ENCODE data around the gene ZNF431. TPM values are rescaled to one million over a fixed set of nuclear protein-coding genes. Genes with fewer than 3 reads are reported as not detected.

The ZNF431 gene
- total and polyA plus RNA-seq, 9 of the 15 experiments (the other 6 are each of a cell fraction or from before 2014, with no cell fraction given): 3.3 to 24.8 (median 13.5) TPM

- Histone ChIP-seq H3K9ac (ENCODE audit: insufficient read depth in 1 of 2, low read depth in 2 of 2, low read length in 2 of 2) (no peak overlapping the region), H3K27me3 (ENCODE audit: control insufficient read depth in 2 of 2, insufficient read depth in 2 of 2, low read length in 2 of 2) (no peaks in the 10 kb centered on the region), H3K27ac (ENCODE audit: extremely low read depth, low read depth, low read length) (no peak overlapping the region), H3K79me2 (ENCODE audit: control insufficient read depth, insufficient read depth, low read length) (no peaks in the 10 kb centered on the region), H3K36me3 (ENCODE audit: control insufficient read depth, insufficient read depth, low read length) (no peaks in the 10 kb centered on the region), H3K4me1 (replicated peaks in 1 of 2; ENCODE audit: control insufficient read depth in 2 of 2, insufficient read depth in 2 of 2, low read length in 2 of 2) (peaks cover 0 to 5% of the 10 kb centered on the region in 2 experiments; a peak in 3 of 5 replicates), H3K4me2 (ENCODE audit: insufficient read depth, low read length) (no peak overlapping the region), H3K9me3 (replicated peaks; ENCODE audit: control insufficient read depth, insufficient read depth, low read depth, low read length) (peaks cover 13% of the 10 kb centered on the region), H3K4me3 (no peak overlapping the region), H4K20me1 (replicated peaks; ENCODE audit: control insufficient read depth, insufficient read depth, low read length) (no peaks in the 10 kb centered on the region), H2AFZ (ENCODE audit: low read depth, low read length) (no peak overlapping the region), H3K9me1 (ENCODE audit: control insufficient read depth, insufficient read depth, low read length) (no peaks in the 10 kb centered on the region)
- FAIRE-seq (no peak), ATAC-seq (no peak), DNase-seq (ENCODE audit: extremely low read depth in 1 of 4, low spot score in 3 of 4) (peak in 1 of 4 experiments; percentile 24)
- TF ChIP-seq C11orf30 (IDR thresholded peaks at IDR 0.05; ENCODE audit: low read depth) (peak; percentile 37), CHD7 (IDR thresholded peaks at IDR 0.05; ENCODE audit: low read depth, low read length) (no peak), MEF2A (IDR thresholded peaks at IDR 0.05; ENCODE audit: control insufficient read depth, low read depth, low read length) (no peak), SREBF1 (IDR thresholded peaks at IDR 0.05; ENCODE audit: borderline replicate concordance, low read depth, low read length) (no peak), NBN (IDR thresholded peaks at IDR 0.05; ENCODE audit: low read depth) (no peak), RBM22 (IDR thresholded peaks at IDR 0.05; ENCODE audit: low read depth, low read length, poor library complexity, severe bottlenecking) (no peak), HDAC6 (IDR thresholded peaks at IDR 0.05; ENCODE audit: low read depth, low read length) (no peak), NEUROD1 (IDR thresholded peaks at IDR 0.05; ENCODE audit: borderline replicate concordance, low read depth, low read length, partially characterized antibody) (no peak), ZNF263 (CRISPR knock-in tag; IDR thresholded peaks at IDR 0.05; ENCODE audit: borderline replicate concordance) (peak; percentile 64; the same call in 1 of the 2 replicates), ZFP1 (CRISPR knock-in tag; IDR thresholded peaks at IDR 0.05) (no peak)
- intact Hi-C loops (cut with micrococcal nuclease) (no loop called here), in situ Hi-C loops (cut with MboI) (no loop called here)
- POLR2A ChIA-PET: interaction anchor here (1.4 kb wide), 1 partner anchor 8 kb away, joined by 8 read pairs; the partner anchor contains the start of gene ZNF431
- WGBS (ENCODE audit: insufficient coverage, low coverage, missing lambda C conversion rate): 0% methylated on average over 1 of the region's 1 CpG
- no TSS peak for BruUV-seq (replicated peaks)
- CTCF ChIA-PET (ENCODE audit: low intra/inter-chr PET ratio): no interaction called here
These were observed 8.2 kb upstream of the ZNF431 start for GRCh38 chr19:21133633-21134032.
